Osteocyte (in vitro differentiated cells): ENCODE data around the gene RPL6. TPM values are rescaled to one million over a fixed set of nuclear protein-coding genes. Genes with fewer than 3 reads are reported as not detected.
"Not testable (repeated sequence)": the region's sequence is repeated elsewhere in the genome, so short reads cannot be mapped to it uniquely, and the experiment has no call there.

ENCODE experiments used
- DNase-seq: peaks from one replicate; pipeline ENCODE4 v3.0.0; 2021; ENCODE audit warnings: mixed read lengths; ENCODE audit not compliant: unreplicated experiment; ENCODE audit errors: extremely low spot score
- H3K27ac Mint-ChIP-seq: one replicate; pipeline ENCODE4 v1.8.0; 2021; ENCODE audit warnings: mild to moderate bottlenecking, mixed read lengths; ENCODE audit not compliant: unreplicated experiment
- H3K27me3 Mint-ChIP-seq: one replicate; pipeline ENCODE4 v1.8.0; 2021; ENCODE audit warnings: mixed read lengths; ENCODE audit not compliant: unreplicated experiment
- H3K36me3 Mint-ChIP-seq: one replicate; pipeline ENCODE4 v1.8.0; 2021; ENCODE audit warnings: mixed read lengths; ENCODE audit not compliant: unreplicated experiment
- H3K4me1 Mint-ChIP-seq: one replicate; pipeline ENCODE4 v1.8.0; 2021; ENCODE audit warnings: mixed read lengths; ENCODE audit not compliant: unreplicated experiment
- H3K4me3 Mint-ChIP-seq: one replicate; pipeline ENCODE4 v1.8.0; 2021; ENCODE audit warnings: mild to moderate bottlenecking, moderate library complexity, mixed read lengths; ENCODE audit not compliant: unreplicated experiment
- H3K9me3 Mint-ChIP-seq: one replicate; pipeline ENCODE4 v1.8.0; 2021; ENCODE audit warnings: mixed read lengths; ENCODE audit not compliant: unreplicated experiment
- CTCF ChIP-seq: fragments of 200-600 bp; sonication (generic); IDR thresholded peaks from 2 replicates; pipeline ENCODE4 v1.5.0; 2021; ENCODE audit warnings: antibody characterized with exemption, mild to moderate bottlenecking, moderate library complexity
- total RNA-seq: library from RNA; stranded (reverse); gene quantifications from 2 replicates; pipeline ENCODE4 v1.2.1, GENCODE V29; 2021

The RPL6 gene
- total RNA-seq, 1 donor from 2014 or later = 1,279 TPM

- Mint-ChIP-seq H3K27me3 (no peaks in the 10 kb centered on the region), H3K36me3 (no peaks in the 10 kb centered on the region), H3K9me3 (no peaks in the 10 kb centered on the region), H3K4me1 (peaks cover 12% of the 10 kb centered on the region), H3K4me3 (no peak overlapping the region), H3K27ac (no peak overlapping the region)
- TF ChIP-seq CTCF = no peak
- no peak for DNase-seq
Measured at GRCh38 chr12:112439769-112440168, 30.4 kb upstream of the RPL6 start.

GRCh38 chr12:112438645-112439044 lies 29.2 kb upstream of the RPL6 start:
- not testable (repeated sequence) for H3K27ac Mint-ChIP-seq, H3K27me3 Mint-ChIP-seq, H3K4me3 Mint-ChIP-seq, H3K9me3 Mint-ChIP-seq, H3K36me3 Mint-ChIP-seq, DNase-seq
- H3K4me1 Mint-ChIP-seq = peaks cover 12% of the 10 kb centered on the region

- no peak for TF ChIP-seq CTCF
- Mint-ChIP-seq H3K27ac (no peak overlapping the region), H3K9me3 (no peaks in the 10 kb centered on the region), H3K27me3 (no peaks in the 10 kb centered on the region), H3K4me3 (no peak overlapping the region), H3K36me3 (peaks cover 4% of the 10 kb centered on the region), H3K4me1 (peaks cover 9% of the 10 kb centered on the region)
- DNase-seq = no peak
Measured at GRCh38 chr12:112433551-112433950, 24.1 kb upstream of the RPL6 start.

- peaks cover 2% of the 10 kb centered on the region for H3K4me1 Mint-ChIP-seq
- H3K36me3 Mint-ChIP-seq = peaks cover 4% of the 10 kb centered on the region
- no peaks in the 10 kb centered on the region for H3K9me3 Mint-ChIP-seq
- no peak for TF ChIP-seq CTCF
- no peak for DNase-seq
- H3K27ac Mint-ChIP-seq = no peak overlapping the region
- no peak overlapping the region for H3K4me3 Mint-ChIP-seq
- no peaks in the 10 kb centered on the region for H3K27me3 Mint-ChIP-seq
Measured at GRCh38 chr12:112431965-112432364, 22.6 kb upstream of the RPL6 start.

GRCh38 chr12:112430929-112431328 lies 21.5 kb upstream of the RPL6 start:
- Mint-ChIP-seq H3K4me3 (no peak overlapping the region), H3K9me3 (no peaks in the 10 kb centered on the region), H3K27ac (no peak overlapping the region), H3K4me1 (no peaks in the 10 kb centered on the region), H3K27me3 (no peaks in the 10 kb centered on the region), H3K36me3 (peaks cover 4% of the 10 kb centered on the region)
- DNase-seq = no peak
- no peak for TF ChIP-seq CTCF

GRCh38 chr12:112427760-112428159 lies 18.4 kb upstream of the RPL6 start:
- no peak overlapping the region for H3K27ac Mint-ChIP-seq
- H3K9me3 Mint-ChIP-seq = no peaks in the 10 kb centered on the region
- H3K4me1 Mint-ChIP-seq = peaks cover 1% of the 10 kb centered on the region
- H3K36me3 Mint-ChIP-seq = peaks cover 4% of the 10 kb centered on the region
- no peaks in the 10 kb centered on the region for H3K27me3 Mint-ChIP-seq
- H3K4me3 Mint-ChIP-seq = no peak overlapping the region
- TF ChIP-seq CTCF = no peak
- DNase-seq = no peak
